WERI-Rb-1 (cell line): ENCODE data around the gene NOXO1.
A peak's percentile ranks its signal among the peaks of the same experiment; 100 is the strongest.

ENCODE experiments used
- DNase-seq: peaks from one replicate; pipeline ENCODE4 v3.0.0-alpha.2; 2020
- H3K27ac ChIP-seq: fragments of 250-450 bp; sonication (Bioruptor Pico); 2 replicates; pipeline ENCODE4 v1.5.1; 2020; ENCODE audit warnings: mild to moderate bottlenecking, moderate library complexity
- H3K27me3 ChIP-seq: fragments of 250-450 bp; sonication (Bioruptor Pico); 2 replicates; pipeline ENCODE4 v1.5.1; 2021; ENCODE audit warnings: mild to moderate bottlenecking, low read depth, moderate library complexity; ENCODE audit not compliant: insufficient read depth, severe bottlenecking
- H3K36me3 ChIP-seq: fragments of 250-450 bp; sonication (Bioruptor Pico); 2 replicates; pipeline ENCODE4 v1.5.1; 2020; ENCODE audit warnings: mild to moderate bottlenecking, moderate library complexity
- H3K4me3 ChIP-seq: 2 replicates; pipeline ENCODE4 v1.5.1; 2011; ENCODE audit warnings: low read depth, mild to moderate bottlenecking, control low read depth, low read length
- H3K9me3 ChIP-seq: fragments of 250-450 bp; sonication (Bioruptor Pico); 2 replicates; pipeline ENCODE4 v1.5.1; 2021; ENCODE audit warnings: mild to moderate bottlenecking, moderate library complexity; ENCODE audit not compliant: severe bottlenecking
- CTCF ChIP-seq: IDR thresholded peaks from 2 replicates; pipeline ENCODE4 v1.5.1; 2011; ENCODE audit warnings: low read depth, mild to moderate bottlenecking, control low read depth, inconsistent platforms, low read length

NOXO1 gene

GRCh38 chr16:1947369-1947670 lies 33.9 kb downstream of the NOXO1 start:
- no peaks in the 10 kb centered on the region for H3K27me3 ChIP-seq
- DNase-seq, result no peak
- H3K4me3 ChIP-seq, result no peak overlapping the region
- H3K36me3 ChIP-seq, result no peaks in the 10 kb centered on the region
- TF ChIP-seq CTCF, result no peak
- no peaks in the 10 kb centered on the region for H3K9me3 ChIP-seq
- H3K27ac ChIP-seq, result no peak overlapping the region

- Histone ChIP-seq H3K27me3 (no peaks in the 10 kb centered on the region), H3K9me3 (no peaks in the 10 kb centered on the region), H3K36me3 (no peaks in the 10 kb centered on the region), H3K4me3 (no peak overlapping the region), H3K27ac (no peak overlapping the region)
- DNase-seq, result no peak
- TF ChIP-seq CTCF, result peak; percentile 3; the same call in 1 of the 2 replicates
These were observed 34.5 kb downstream of the NOXO1 start for GRCh38 chr16:1946495-1947368.

- Histone ChIP-seq H3K27me3 (no peaks in the 10 kb centered on the region), H3K27ac (no peak overlapping the region), H3K36me3 (no peaks in the 10 kb centered on the region), H3K4me3 (no peak overlapping the region), H3K9me3 (no peaks in the 10 kb centered on the region)
- TF ChIP-seq CTCF, result no peak
- DNase-seq, result no peak
These were observed 35.5 kb downstream of the NOXO1 start for GRCh38 chr16:1945559-1946391.

GRCh38 chr16:1944612-1945199 lies 36.6 kb downstream of the NOXO1 start:
- DNase-seq, result no peak
- H3K9me3 ChIP-seq, result no peaks in the 10 kb centered on the region
- H3K36me3 ChIP-seq, result peaks cover 4% of the 10 kb centered on the region
- H3K27ac ChIP-seq, result no peak overlapping the region
- H3K27me3 ChIP-seq, result no peaks in the 10 kb centered on the region
- no peak overlapping the region for H3K4me3 ChIP-seq
- no peak for TF ChIP-seq CTCF

GRCh38 chr16:1942810-1943726 lies 38.2 kb downstream of the NOXO1 start, which contains the start of gene MSRB1:
TSS of gene MSRB1 (minus strand) at chr16:1943199. CDS start at chr16:1943156, 43 bp downstream.
- H3K9me3 ChIP-seq, result no peaks in the 10 kb centered on the region
- H3K27ac ChIP-seq, result peak within 1 kb of the TSS; percentile 16; the same call in 1 of the 2 replicates
- DNase-seq, result peak; percentile 99
- no peaks in the 10 kb centered on the region for H3K27me3 ChIP-seq
- peak within 1 kb of the TSS; percentile 76 for H3K4me3 ChIP-seq
- TF ChIP-seq CTCF, result no peak
- peaks cover 15% of the 10 kb centered on the region for H3K36me3 ChIP-seq
